Measurements from ENCODE around the gene AREL1. TPM values are rescaled to one million over a fixed set of nuclear protein-coding genes. Genes with fewer than 3 reads are reported as not detected.
A peak's percentile ranks its signal among the peaks of the same experiment; 100 is the strongest.

AREL1 gene
- total RNA-seq, 4 donors from 2014 or later, result 18.0 to 44.2 (median 30.1) TPM

DNA sequence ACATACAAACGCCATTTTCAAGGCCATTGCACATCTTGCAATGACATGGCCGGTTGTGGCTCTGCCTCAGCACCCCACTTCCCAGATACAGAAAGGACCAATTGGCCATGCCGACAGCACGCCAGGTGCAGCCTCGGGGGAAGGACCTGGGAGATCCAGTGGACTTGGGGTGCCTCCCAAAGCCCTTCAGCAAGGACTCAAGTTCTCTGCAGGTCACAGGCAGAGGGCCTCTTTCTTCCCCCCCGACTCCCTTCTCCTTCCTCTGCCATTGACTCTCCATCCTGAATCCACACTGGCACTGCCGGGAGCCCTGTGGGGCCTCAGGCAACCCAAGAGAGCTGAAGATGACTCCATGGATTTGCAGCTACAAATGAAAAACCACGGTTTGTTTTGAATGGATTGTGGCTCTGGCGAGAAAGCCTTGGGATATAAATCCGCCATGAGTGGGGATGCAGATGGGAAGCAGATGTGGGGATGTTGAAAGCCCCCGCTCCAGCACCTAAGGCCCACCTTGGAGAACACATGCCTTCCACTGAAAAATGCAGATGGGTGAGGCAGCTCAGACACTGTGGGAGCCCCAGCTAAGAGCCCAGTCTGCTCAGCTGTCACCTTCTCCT lies 65.7 kb downstream of the AREL1 start:
- no peak for TF ChIP-seq EP300 (IDR thresholded peaks at IDR 0.05)
- TF ChIP-seq POLR2AphosphoS5 (IDR thresholded peaks at IDR 0.05), result no peak
- TF ChIP-seq, protein P1, sequence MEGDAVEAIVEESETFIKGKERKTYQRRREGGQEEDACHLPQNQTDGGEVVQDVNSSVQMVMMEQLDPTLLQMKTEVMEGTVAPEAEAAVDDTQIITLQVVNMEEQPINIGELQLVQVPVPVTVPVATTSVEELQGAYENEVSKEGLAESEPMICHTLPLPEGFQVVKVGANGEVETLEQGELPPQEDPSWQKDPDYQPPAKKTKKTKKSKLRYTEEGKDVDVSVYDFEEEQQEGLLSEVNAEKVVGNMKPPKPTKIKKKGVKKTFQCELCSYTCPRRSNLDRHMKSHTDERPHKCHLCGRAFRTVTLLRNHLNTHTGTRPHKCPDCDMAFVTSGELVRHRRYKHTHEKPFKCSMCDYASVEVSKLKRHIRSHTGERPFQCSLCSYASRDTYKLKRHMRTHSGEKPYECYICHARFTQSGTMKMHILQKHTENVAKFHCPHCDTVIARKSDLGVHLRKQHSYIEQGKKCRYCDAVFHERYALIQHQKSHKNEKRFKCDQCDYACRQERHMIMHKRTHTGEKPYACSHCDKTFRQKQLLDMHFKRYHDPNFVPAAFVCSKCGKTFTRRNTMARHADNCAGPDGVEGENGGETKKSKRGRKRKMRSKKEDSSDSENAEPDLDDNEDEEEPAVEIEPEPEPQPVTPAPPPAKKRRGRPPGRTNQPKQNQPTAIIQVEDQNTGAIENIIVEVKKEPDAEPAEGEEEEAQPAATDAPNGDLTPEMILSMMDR (IDR thresholded peaks at IDR 0.05), result no peak
- TF ChIP-seq POLR2A (IDR thresholded peaks at IDR 0.05), result no peak

DNA sequence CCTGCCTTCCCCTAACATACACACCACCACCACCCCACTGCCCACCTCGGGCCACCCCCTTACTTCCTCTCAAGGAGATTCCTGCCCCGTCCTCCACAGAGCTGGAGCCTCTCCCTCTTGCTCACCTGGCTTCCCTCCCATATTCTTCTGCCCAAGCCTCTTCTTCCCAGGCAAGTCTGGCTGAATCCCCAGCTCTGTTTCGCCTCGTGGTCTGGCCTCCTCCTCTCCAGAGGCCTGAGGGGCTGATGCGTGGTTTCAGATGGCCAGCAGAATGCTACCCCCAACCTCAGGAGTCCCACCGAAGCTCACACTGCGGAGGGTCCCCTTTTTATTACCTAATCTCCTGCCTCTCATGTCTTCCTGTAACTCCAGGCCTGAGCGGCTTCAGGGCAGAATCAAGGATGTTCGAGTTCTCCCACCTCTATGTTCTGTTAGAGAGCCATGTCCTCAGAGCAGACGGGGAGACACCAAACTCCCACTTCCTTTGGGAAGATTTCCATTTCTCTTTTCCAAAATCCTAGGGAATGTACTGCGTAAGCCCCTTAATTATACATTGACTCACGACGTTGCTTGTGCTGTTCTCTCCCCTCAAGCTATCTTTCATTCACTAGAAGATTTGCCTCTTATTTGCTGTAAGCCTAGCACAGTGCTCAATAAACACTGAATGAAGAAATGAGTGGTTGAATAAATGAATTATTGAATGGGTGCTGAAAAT lies 67.0 kb downstream of the AREL1 start:
- Histone ChIP-seq H3K4me1 (peaks cover 29% of the 10 kb centered on the region), H3K4me3 (no peak overlapping the region), H3K36me3 (no peaks in the 10 kb centered on the region), H3K27ac (no peak overlapping the region), H3K9me3 (no peaks in the 10 kb centered on the region), H3K27me3 (no peaks in the 10 kb centered on the region)
- TF ChIP-seq POLR2A (IDR thresholded peaks at IDR 0.05) (no peak), POLR2AphosphoS5 (IDR thresholded peaks at IDR 0.05) (no peak), EP300 (IDR thresholded peaks at IDR 0.05) (no peak)
- TF ChIP-seq, protein P1 (IDR thresholded peaks at IDR 0.05), result no peak
- 48% methylated on average over 13 of the region's 13 CpGs for WGBS
- peak in 1 of 2 donors; percentile 46 for DNase-seq (ENCODE audit: low spot score in 2 of 2)

More for the DNA sequence above, 65.7 kb downstream of the AREL1 start:
- no peaks in the 10 kb centered on the region for H3K9me3 ChIP-seq
- peaks cover 29% of the 10 kb centered on the region for H3K4me1 ChIP-seq
- no peaks in the 10 kb centered on the region for H3K27me3 ChIP-seq
- no peak overlapping the region for H3K4me3 ChIP-seq
- H3K27ac ChIP-seq, result no peak overlapping the region
- no peaks in the 10 kb centered on the region for H3K36me3 ChIP-seq
- WGBS, result 81% methylated on average over 11 of the region's 11 CpGs
- peak in 1 of 2 donors; percentile 62 for DNase-seq (ENCODE audit: low spot score in 2 of 2)

DNA sequence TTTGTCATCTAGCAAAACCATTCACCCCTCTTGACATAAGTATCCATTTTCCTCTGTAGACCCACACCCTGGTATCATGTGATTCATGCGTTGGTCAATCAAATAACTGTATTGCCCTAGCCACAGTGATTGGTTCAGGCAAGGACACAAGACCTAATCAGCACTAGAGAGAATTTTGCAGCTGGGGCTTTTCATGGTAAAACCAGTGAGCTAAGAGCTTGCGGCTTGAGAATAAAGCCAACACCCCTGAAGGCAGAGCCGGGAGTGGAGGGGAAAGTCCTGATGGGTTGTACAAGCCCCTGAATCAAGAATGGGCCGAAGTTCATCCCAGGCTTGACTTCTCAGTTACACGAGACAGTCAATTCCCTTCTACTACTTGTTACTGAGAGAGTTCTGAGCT lies 67.6 kb downstream of the AREL1 start:
- WGBS, result 51% methylated on average over 5 of the region's 5 CpGs
- TF ChIP-seq EP300 (IDR thresholded peaks at IDR 0.05) (no peak), POLR2AphosphoS5 (IDR thresholded peaks at IDR 0.05) (no peak), POLR2A (IDR thresholded peaks at IDR 0.05) (no peak)
- TF ChIP-seq, protein P1 (IDR thresholded peaks at IDR 0.05), result no peak
- peaks cover 29% of the 10 kb centered on the region for H3K4me1 ChIP-seq

DNA sequence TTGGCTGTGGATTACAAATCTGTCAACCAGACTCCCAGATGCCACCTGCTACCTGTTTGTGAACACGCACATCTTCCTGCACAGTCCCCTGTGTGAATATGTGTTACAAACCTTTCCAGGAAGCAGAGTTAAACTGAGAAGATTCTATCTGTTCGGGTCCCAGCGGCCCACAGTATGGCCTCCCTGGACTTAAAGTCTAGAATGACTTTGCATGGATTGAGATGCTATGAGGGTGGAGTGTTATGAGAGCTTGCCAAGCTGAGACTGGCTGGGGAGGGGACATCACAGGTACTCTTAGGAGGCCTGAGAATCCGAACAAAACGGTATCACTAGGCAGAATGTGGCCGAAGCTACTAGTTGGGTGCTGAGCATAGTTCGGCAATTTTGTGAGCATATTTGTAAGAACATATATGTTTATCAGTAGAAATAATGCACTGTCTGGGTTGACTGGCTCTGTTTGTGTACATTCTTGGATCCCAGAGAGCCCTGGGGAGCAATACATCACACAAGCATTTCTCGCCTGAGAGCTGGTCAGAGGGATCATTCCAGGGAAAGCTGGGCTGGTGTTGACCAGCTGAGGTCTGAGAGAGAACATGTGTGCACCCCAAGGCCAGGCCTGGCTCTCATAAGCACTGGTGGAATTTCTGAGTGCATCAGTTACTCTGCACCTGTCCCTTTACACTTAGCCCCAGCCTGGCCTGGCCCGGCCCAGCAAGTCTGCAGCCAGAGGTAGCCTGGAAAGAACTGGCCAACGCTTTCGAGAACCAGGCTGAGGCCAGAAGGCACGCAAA lies 71.1 kb downstream of the AREL1 start:
- Histone ChIP-seq H3K4me1 (peaks cover 9% of the 10 kb centered on the region), H3K27me3 (no peaks in the 10 kb centered on the region), H3K36me3 (no peaks in the 10 kb centered on the region), H3K9me3 (no peaks in the 10 kb centered on the region), H3K4me3 (no peak overlapping the region), H3K27ac (no peak overlapping the region)
- no peak for DNase-seq (ENCODE audit: low spot score in 2 of 2)
- WGBS, result 94% methylated on average over 11 of the region's 12 CpGs
- no peak for TF ChIP-seq EP300 (IDR thresholded peaks at IDR 0.05)
- TF ChIP-seq, protein P1 (IDR thresholded peaks at IDR 0.05), result no peak
- TF ChIP-seq POLR2AphosphoS5 (IDR thresholded peaks at IDR 0.05), result no peak
- no peak for TF ChIP-seq POLR2A (IDR thresholded peaks at IDR 0.05)

More for the DNA sequence above, 67.6 kb downstream of the AREL1 start:
- H3K36me3 ChIP-seq, result no peaks in the 10 kb centered on the region
- DNase-seq (ENCODE audit: low spot score in 2 of 2), result no peak
- no peaks in the 10 kb centered on the region for H3K27me3 ChIP-seq
- H3K4me3 ChIP-seq, result no peak overlapping the region
- no peaks in the 10 kb centered on the region for H3K9me3 ChIP-seq
- H3K27ac ChIP-seq, result no peak overlapping the region

DNA sequence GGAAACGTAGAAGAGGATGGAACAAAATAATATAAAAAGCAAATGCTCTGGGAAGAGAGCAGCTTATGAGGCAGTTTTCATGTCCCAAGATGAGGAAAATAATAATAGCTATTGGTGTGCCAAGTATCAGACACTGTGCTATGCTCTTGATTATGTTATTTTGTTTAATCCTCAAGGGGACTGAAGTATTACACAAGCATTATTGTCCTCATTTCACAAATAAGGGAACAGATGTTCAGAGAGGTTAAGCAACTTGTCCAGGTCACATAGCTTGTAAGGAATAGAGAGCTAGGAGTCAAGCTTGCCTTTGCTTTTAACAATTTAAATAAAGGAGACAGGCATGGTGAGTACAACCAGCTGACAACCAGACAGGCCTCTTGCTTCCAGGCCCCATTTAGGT lies 73.9 kb downstream of the AREL1 start:
- no peak for DNase-seq (ENCODE audit: low spot score in 2 of 2)
- Histone ChIP-seq H3K4me3 (no peak overlapping the region), H3K4me1 (peaks cover 9% of the 10 kb centered on the region), H3K27me3 (no peaks in the 10 kb centered on the region), H3K36me3 (no peaks in the 10 kb centered on the region), H3K9me3 (no peaks in the 10 kb centered on the region), H3K27ac (no peak overlapping the region)
- TF ChIP-seq EP300 (IDR thresholded peaks at IDR 0.05) (no peak), POLR2AphosphoS5 (IDR thresholded peaks at IDR 0.05) (peak in 1 of 3 donors; percentile 71), POLR2A (IDR thresholded peaks at IDR 0.05) (no peak)
- TF ChIP-seq, protein P1 (IDR thresholded peaks at IDR 0.05), result no peak
- WGBS, result 73% methylated on average over 1 of the region's 1 CpG

All from suprapubic skin (tissue), 4 donors.